ENCODE data around the gene AGR2.
A peak's percentile ranks its signal among the peaks of the same experiment; 100 is the strongest.
"Not testable (repeated sequence)": the region's sequence is repeated elsewhere in the genome, so short reads cannot be mapped to it uniquely, and the experiment has no call there.

Gene AGR2

DNA sequence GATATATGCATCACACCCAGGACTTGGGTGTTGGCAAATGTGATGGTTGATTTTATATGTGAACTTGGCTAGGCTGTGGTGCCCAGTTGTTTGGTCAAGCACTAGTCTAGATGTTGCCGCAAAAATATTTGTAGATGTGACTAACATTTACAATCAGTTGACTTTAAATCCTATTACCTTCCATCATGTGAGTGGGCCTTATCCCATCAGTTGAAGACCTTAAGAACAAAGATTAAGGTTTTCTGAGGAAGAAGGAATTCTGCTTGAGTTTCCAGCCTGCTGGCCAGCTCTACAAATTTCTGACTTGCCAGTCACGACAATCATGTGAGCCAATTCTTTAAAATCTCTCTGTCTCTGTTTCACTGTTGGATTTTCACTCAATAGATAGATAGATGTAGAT, 30.9 kb downstream of the AGR2 start:
- DNase-seq (ENCODE audit: low spot score): no peak

DNA sequence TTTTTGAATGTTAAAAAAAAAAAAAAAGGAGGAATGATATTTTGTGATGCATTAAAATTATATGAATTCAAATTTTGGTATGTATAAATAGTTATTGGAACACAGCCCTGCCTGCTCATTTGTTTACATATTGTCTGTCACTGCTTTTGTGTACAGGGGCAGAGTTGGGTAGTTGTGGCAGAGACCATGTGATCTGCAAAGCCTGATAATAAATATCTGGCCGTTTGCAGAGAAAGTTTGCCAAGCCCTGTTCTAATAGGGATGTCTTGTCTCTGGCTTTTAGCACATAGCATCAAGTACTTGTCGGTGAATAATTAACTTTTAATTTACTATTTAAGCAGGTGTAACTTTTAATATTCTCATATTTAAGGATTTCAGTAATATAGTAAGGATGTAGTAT, 31.5 kb downstream of the AGR2 start:
- DNase-seq (ENCODE audit: low spot score): no peak

DNA sequence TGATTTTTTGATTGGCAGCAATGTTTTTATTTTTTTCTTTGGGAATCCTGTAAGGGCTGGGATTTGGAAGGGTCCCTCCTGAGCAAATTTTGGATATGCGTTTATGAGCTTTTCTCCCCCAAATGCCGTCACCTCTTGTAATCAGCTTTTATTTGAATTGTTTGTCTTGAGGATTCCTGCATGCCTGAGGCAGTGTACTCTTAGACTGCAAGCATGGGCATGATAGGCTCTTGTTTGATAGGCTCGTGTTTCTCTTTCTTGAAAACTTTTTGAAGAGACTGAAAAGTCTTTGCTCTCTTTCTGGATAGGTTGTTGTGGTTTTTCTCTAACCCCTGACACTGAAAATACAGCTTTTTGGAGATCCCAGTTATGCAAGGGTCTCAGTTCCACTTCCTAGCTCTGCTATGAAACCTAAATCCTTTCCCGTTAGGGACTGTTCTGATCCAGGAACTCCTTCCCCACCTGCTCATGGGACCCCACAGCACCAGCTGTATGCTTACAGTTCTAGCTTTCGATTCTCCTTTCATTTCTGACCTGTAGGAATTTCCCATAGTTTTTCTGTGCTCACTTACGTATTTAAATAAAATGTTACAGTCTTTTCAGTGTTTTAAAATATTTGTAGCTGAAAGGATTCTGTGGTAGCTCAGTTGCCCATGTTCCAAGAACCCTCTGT, 34.0 kb downstream of the AGR2 start:
- DNase-seq (ENCODE audit: low spot score): no peak

DNA sequence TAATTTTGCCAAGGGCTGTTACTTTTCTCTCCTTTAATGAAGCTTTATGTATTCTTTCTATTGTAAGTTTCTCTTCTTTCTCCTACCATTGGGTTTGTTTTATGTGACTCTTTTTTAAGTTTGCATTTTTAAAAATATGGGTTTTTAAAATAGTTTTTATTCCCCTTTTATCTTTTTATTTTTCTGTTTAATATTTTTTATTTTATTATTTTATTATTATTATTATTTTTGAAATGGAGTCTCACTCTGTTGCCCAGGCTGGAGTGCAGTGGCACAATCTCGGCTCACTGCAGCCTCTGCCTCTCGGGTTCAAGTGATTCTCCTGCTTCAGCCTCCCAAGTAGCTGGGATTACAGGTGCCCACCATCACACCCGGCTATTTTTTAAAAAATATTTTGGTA, 34.8 kb downstream of the AGR2 start:
- DNase-seq (ENCODE audit: low spot score): not testable (repeated sequence)

DNA sequence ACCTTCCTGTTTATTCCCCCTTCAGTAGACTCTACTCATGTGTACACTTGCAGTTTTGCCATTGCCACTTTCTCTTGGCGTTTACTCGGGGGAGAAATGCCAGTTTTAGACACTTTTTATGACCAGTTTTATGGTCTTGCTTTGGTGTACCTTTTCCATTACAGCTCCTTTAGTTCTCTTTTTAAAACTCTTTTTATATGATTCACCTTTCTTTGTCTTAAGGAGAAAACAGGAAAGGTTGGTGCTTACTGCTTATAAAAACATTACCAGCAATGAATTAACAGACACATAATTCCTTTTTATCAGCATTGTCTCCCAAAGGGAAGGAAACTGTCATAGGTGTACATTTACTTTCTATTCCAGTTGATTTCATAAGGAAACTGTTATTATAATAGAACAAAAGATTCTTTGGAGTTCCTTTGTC, 39.4 kb downstream of the AGR2 start:
- no peak for DNase-seq (ENCODE audit: low spot score)

DNA sequence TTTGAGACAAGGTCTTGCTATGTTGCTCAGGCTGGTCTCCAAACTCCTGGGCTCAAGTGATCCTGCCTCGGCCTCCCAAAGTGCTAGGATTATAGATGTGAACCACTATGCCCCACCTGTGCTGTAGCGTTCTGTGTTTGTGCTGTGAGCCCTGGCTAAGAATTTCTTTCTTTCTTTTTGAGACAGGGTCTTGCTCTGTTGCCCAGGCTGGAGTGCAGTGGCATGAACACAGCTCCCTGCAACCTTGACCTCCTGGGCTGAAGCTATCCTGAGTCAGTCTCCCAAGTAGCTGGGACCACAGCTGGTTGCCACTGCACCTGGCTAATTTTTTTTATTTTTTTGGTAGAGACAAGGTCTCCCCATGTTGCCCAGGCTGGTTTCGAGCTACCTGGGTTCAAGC, 39.9 kb downstream of the AGR2 start:
- no peak for DNase-seq (ENCODE audit: low spot score)

DNA sequence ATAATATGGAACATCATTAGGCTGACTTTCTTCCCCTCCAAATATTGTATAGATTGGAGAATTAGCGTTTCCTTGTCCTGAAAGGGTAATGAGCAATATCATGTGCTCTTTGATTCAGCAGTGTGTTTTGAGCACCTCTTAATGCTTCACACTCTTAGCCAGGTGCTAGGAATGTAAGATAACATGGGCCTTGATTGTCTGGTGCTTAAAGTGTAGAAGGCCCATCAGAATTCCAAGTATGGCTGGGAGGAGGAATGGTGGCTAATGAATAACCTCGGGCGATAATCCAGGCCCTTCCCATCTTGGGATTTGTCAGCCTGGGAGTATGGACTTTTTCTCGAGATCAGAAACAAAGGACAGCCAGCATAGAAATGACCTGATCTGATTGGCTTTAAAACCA, 42.6 kb downstream of the AGR2 start:
- DNase-seq (ENCODE audit: low spot score): no peak

DNA sequence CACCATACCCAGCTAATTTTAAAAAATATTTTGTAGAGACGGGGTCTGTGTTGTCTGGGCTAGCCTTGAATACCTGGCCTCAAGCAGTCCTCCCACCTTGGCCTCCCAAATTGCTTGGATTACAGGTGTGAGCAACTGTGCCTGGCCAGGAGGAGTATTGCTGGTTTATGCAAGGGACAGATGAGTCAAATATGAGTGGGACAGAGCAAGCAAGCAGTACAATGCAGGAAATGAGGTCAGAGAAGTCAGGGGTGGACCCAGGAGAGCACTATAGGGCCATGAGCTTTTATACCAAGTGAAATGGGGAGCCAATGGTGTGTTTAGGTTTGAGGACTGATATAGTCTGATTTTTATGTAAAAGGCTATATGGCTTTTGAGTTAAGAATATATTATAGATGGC, 45.0 kb downstream of the AGR2 start:
- no peak for DNase-seq (ENCODE audit: low spot score)

DNA sequence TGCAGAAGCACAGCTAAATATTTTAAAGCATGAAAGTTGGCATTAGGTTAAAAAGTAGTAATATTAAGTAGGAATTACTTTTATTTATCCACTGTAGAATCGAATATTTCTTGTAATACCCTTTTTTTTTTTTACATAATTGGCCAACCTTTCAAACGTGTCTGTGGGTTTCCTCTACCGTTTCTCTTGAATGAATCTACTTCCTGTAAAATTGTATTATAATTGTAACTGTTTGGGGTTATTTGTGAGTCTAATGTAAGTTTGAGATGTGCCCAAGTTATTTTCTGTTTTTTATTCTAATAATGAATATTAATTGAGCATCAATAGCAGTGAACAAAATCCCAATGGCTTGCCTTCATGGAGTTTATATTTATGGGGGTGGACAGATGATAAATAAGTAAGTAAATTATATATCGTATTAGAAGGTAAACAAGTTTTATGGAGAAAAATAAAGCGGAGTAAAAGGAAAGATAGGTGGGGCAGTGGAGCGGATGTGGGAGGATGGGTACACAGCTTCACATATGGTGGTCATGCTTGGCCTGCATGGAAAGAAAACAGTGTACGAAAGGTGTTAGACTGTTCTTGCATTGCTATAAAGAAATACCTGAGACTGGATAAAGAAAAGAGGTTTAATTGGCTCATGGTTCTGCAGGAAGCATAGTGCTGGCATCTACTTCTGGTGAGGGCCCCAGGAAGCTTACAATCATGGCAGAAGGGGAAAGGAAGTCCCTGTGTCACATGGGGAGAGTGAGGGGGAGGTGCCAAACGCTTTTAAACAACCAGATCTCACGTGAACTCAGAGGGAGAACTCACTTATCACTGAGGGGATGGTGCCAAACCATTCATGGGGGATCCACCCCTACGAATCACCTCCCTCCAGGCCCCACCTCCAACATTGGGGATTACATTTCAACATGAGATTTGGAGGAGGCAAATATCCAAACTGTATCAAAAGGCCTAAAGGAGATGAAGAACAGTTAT, 45.9 kb downstream of the AGR2 start:
- no peak for DNase-seq (ENCODE audit: low spot score)

DNA sequence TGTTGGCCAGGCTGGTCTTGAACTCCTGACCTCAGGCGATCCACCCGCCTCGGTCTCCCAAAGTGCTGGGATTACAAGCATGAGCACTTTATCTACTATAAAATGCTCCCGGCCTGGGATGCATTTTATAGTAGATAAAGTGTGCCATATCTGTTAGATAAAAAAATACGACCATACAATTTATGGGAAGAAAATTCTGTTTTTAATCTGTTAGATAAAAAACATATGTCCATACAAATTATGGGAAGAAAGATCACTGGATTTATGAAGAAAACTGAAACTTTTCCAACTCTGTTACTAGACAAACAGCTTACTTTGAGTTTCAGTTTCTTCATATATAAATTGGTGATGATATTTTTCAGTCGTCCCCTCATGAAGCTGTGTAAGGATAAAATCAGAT, 46.8 kb downstream of the AGR2 start:
- no peak for DNase-seq (ENCODE audit: low spot score)

DNA sequence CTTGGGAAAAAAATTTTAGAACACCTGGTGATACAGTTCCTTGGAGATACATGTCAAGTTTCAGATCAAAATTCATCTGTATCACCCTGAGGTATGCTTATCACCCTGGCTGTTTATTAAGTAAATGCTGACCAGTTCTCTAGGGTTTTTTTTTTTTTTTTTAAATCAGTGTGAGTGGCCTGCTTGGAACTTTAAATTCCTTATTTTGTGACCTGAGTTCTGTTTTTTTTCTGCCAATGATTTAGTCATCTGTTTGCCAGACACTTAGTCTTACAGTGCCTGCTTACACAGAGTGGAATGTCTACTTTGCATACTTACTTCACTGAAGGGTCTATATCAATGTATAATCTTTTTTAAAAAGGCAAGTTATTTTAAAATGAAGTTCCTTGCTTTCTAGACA, 49.4 kb downstream of the AGR2 start:
- peak; percentile 17 for DNase-seq (ENCODE audit: low spot score)

DNA sequence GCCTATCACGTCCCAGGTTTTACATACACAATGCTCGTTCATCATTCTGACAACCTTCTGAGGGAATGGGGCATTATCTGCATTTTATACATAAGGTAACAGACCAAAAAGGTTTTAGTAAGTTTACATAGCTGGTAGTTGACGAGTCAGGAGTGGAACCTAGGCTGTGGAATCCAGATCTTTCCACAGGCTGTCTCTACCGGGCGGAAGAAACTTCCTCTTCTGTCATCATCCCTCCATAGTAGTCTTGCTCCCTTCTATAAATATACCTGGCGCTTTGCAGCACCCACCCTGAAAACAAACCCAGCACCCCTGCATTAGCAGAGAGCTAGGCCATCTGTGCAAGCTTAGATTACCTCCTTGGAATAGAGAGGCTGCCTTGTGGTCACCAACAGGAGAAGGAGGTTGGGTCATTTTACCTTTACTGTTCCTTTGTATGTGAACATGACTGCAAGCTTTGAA, 49.9 kb downstream of the AGR2 start:
- DNase-seq (ENCODE audit: low spot score): no peak

DNA sequence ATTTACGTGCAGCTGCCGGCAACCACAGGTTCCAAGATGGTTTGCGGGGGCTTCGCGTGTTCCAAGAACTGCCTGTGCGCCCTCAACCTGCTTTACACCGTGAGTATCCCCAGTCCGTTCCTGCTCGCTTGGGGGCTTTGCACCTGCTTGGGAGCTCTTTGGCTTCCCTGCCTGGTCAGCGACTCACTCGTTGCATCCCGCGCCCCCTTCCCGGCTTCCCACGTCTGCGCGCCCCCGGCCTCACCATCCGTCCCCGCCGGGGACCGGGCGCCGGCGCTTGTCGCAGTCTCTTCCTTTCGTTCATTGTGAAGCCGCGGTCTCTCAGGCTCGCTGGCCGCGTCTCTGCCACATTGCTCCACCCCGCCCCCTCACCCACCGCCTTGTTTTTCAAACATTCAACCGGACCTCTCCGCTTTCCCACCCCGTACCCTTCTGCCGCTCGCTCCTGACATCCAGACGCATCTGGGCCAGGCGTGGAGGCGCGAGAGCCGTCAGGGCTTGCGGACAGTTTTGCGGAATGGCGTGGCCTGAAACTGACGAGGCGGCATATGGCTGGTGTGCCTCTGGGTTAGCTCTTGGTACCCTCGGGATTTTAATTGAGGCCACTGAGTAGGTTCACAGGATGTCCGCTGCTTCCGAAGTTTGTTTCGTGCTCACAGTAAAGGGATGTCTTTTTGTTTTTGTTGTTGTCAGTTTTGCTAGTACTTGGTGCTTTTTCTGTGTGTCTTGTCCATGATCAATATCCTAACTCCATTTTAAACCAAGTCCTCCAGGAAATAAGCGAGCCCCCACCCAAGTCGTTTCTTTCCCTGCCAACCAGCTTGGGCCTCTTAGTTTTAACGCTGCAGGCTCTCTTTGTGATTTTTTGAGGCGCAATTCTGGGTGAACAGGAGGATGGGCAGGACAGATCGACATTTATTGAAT, 50.6 kb downstream of the AGR2 start:
- DNase-seq (ENCODE audit: low spot score): peak; percentile 31

DNA sequence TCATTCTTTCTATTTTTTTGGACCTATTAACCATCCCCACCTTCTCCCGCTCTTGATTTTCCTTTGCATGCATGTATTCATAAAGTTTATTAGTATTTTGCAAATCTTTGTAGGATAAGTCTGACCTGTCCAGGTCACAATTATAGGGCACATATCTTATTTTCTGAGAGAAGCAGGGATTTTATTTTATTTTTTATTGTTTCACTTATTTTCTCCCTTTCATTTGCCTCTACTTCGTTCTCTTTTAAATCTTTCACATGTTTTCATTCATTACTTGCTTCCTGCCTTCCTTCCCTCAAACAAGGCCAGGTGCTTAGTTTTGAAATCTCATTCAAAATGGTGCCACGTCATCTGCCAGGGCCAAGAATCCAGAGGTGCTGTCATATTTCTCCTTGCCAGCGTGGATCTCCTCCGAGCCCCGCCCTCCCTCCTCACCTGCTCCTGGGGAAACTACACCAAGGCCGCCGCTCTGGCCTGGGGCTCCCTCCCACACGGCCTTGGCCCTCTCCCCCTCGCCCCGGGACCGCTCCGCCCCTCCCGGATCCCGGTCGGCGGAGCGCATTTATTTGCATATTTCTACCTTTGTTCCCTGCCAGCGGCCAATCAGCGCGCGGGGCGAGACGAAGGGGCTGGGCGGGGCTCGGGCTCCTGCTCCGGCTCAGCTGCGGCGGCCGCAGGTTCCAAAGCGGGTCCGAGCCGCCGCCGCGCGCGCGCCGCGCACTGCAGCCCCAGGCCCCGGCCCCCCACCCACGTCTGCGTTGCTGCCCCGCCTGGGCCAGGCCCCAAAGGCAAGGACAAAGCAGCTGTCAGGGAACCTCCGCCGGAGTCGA, 51.5 kb downstream of the AGR2 start, which contains the start of gene TSPAN13:
TSS of gene TSPAN13 (plus strand) at position 654 of the 830 bp plus-strand sequence. CDS start 213 bp downstream, outside the sequence.
- DNase-seq (ENCODE audit: low spot score): peak; percentile 75

DNA sequence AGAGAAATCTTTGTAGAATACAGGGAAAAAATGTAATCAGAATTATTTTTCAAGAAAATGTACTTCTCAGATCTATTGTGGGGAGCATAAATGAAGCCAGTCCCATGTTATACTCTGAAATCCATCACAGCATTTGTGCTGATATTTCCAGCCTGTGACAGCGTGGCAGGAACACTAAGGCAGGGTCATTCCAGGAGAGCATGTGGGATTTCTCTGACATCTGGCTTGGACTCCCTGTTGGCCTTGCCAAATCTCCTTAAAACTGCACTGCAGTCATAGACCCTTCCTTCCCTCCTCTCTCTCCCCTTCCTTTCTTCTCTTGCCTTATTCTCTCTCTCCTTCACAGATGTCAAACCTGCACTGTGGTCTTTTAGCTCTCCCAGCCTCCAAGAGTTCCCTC, 57.7 kb downstream of the AGR2 start:
- no peak for DNase-seq (ENCODE audit: low spot score)

DNA sequence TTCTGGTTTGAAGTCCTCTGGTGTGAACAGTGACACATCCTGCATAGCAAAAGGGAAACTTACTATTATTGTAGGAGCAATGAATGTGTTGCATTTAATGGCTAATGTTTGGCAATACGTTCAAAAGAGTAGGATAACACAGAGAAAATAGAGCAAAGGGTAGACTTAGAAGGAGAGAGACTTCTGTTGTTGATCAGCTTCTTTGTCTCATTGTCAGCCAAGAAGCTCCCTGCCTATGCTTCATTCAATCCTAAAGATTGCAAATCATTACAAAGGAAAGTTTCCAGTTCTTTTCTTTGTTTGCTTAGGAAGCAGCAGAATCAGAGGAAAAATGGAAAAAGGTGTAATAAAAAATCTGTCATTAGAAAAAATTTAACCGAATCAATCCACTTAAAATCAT, 59.2 kb downstream of the AGR2 start:
- no peak for DNase-seq (ENCODE audit: low spot score)

DNA sequence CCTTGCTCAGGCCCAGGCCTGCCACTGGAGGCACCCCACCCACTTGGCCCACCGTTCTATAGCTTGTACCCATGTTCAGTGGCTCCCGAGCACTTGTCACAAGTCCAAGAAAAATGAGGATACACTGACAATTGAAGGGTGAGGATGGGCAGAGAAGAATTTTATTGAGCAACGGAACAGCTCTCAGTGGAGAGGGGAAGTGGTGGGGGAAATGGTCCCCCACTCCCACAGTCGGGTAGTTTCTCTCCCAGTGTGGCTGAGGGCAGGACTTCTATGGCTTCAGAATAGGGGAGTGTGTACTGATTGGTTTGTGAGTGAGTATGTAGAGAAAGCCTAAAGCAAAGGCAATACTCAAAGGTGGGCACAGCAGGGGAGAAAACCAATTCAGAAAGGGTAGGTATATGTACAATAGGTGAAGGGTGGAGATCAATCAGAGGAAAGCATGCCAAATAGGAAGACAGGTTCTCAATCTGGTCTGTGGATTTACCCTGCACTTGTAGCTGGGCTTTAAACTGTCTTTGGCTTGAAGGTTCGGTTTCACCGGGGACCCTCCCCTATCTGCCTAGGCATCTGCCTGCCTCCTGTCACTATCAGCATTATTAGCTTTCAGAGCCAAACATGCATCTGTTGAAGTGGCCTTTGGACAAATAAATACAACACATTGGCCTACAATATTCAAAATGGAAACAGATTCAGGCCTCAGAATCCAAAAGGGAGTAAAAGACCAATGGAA, 60.1 kb downstream of the AGR2 start:
- DNase-seq (ENCODE audit: low spot score): no peak

DNA sequence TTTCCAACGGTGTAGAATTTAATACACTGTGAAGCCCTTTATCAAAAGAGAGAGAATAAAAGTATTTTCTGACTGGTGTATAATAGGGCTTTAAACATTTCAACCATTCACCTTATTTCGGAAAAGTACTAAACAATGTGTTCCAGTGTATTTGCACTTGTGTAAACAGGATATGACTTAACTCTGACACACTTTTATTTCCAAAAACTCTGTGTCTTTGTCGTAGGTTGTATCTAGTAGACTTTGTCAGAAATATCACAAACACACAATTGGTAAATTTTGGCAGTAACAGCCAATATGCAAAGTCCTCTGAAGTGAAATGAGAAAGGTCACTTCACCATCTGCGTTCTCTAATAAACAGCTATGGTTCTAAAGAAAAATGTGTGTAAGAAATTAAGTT, 61.6 kb downstream of the AGR2 start:
- DNase-seq (ENCODE audit: low spot score): no peak

DNA sequence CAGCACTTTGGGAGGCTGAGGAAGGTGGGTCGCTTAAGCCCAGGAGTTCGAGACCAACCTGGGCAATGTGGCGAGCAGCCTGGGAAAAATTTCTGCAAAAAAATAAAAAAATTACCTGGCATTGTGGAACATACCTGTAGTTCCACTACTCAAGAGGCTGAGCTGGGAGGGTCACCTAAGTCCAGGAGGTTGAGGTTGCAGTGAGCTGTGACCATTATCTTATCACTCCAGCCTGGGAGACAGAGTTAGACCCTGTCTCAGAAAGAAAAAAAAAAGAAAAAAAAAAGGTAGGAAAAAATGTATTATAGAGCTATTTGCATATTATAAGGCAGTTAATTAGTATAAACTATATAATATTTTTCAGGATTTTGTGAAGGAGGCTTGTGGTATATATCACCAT, 62.3 kb downstream of the AGR2 start:
- DNase-seq (ENCODE audit: low spot score): no peak
